Fibroblast of skin of right quadriceps (primary cell): ENCODE data around the gene PAX7.
"Not testable (repeated sequence)": the region's sequence is repeated elsewhere in the genome, so short reads cannot be mapped to it uniquely, and the experiment has no call there.

ENCODE experiments used
- DNase-seq: peaks from one replicate; pipeline ENCODE4 v3.0.0-alpha.2; 2013

Gene PAX7

DNA sequence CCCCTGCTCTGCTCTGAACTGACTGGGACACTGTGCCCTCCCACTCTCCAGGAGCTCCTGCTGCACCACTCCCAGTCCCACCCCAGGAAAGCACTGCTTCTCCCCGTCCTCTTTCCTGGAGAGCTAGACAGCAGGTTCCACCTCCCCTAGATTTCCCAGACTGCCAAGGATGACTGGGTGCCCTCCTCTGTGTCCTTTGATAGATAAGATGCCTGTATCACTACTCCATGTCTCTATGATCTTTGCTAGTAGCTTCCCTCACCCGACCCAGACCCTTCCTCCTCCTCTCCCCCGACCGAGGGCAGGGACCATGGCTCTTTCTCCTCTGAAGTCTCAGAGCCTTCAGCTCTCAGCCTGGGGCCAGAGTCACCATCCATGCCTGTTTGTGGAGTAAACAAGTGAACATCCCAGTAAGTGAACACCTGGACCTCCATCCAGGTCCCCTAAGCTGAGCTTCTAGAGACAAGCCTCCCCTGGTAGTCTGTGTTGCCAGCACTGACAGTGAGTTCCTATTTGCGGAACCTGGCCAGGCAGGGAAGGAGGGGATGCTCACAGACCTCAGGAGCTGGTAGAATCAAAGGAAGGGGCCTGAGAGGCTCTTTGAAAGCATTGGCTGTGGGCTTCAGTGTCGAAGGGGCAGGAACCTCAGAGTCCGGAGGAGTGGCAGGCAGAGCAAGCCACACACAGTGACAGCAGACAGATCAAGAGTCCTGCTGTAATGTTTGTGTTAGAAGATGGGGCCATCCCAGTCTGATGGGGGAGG lies 104.0 kb downstream of the PAX7 start:
- no peak for DNase-seq

DNA sequence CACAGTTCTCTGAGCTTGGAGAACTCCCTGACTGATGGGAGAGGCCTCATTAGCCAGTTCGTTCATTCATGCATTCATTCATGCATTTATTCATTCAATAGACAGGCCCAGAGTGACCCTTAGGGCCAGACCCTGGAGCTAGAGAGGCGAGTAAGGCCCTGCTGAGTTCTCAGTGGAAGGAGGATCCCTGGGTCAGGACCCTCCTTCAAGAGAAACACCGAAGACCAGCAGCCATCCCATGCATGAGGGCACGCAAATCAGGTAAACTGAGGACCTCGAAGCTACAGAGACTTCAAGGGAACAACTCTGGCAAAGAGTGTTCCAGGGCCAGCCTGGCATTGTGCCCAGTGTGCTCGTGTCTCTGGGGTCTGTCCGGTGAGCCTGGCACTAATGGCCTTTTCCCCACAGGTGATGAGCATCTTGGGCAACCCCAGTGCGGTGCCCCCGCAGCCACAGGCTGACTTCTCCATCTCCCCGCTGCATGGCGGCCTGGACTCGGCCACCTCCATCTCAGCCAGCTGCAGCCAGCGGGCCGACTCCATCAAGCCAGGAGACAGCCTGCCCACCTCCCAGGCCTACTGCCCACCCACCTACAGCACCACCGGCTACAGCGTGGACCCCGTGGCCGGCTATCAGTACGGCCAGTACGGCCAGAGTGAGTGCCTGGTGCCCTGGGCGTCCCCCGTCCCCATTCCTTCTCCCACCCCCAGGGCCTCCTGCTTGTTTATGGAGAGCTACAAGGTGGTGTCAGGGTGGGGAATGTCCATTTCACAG lies 104.8 kb downstream of the PAX7 start:
- no peak for DNase-seq

DNA sequence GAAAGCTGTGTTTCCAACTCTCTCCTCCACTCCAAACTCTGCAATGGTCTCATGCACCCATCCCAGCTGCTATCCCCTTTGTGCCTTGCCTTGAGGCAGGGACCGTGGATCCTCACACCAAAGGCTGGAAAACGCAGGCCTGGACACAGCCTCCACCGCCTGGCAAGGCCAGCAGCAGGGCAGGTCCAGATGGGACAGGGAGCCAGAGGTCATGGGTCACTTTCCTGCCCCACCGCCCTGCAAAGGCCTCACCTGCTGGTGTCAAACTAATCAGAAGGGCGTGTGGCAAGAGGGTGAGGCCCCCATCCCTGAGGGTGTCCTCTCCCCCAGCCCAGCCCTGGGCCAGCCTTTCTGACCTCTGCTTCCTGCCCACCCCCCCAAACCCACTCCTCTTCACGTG lies 106.3 kb downstream of the PAX7 start:
- DNase-seq, result no peak

DNA sequence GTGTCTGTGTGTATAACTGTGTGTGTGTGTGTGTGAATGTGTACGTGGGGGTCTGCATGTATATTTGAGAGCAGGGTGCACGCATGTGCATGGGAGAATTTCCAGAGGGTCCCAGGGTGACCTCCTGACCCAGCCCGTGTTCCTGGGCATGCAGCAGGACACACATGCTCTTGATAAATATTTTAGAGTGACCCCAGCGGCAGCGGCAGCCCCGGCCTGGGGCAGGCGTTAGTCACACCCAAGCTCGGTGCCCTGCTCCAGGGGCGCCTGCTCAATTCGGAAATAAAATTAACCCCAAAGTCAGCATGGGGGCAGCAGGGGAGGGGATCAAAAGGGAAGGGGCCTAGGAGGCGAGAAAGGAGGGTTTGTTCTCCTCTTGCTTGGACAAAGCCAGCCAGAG lies 107.5 kb downstream of the PAX7 start:
- DNase-seq, result no peak

DNA sequence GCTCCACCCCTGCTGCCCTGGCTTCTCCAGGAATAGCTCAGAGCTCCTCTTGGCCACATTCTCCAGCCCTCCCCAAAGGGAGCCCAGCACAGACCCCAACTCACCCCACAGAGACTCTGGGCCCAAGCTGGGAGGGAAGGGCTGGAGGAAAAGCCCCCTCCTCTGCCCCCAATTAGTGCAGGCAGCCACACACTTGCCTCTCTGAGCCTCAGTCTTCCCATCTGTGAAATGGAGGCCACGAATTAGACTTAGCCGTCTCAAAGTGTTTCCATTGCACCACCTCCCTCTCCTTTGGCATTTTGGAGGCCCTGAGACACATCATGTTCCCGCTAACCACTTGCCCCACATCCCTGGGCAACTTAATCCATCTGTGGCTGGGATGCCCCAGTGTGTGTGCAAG lies 108.0 kb downstream of the PAX7 start:
- no peak for DNase-seq

DNA sequence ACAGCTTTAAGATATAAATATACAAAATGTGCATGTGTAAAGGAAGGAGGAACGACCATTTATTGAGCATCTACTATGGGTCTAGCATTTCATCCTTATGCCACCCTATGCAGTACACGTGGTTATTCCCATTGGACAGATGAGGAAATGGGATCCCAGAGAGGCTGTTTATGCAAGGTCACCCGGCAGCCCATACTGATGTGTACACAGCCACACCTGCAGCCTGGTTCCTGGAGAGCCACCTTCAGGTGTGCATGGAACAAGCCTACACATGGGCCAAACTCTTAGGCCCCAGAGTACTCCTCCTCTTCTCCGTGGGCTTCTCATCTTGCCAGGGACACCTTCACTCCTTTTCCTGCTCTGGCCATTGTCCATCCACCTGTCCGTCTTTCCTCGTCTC lies 108.8 kb downstream of the PAX7 start:
- DNase-seq, result no peak

DNA sequence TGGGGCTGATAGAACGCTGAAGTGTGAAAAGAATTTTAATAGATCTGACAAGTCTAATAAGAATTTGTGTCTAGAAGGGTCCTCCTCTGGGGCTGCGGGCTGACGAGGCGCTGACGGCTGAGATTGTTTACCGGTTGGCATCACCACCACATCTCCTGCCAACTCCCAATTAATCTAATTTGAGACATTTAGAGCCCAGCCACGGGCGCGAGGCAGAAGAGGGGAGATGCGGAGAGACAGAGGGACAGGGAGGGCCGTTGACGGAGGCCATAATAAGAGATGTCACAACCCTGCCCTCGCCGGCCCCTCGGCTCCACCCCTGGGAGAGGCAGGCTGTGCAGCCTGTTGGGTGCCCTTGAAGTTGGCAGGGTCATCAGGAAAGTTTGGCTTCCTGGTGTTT lies 109.3 kb downstream of the PAX7 start:
- DNase-seq, result no peak

DNA sequence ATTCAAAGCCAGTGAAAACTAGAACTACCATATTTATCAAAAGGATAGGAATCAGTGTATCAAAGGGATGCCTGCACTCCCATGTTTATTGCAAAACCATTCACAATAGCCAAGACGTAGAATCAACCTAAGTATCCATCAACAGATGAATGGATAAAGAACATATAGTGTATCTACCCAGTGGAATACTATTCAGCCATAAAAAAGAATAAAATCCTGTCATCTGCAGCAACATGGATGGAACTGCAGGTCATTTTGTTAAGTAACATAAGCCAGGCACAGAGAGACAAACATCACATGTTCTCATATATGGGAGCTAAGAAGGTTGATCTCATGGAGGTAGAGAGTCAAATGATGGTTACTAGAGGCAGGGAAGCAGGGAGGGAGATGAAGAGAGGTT lies 110.0 kb downstream of the PAX7 start:
- DNase-seq, result no peak

DNA sequence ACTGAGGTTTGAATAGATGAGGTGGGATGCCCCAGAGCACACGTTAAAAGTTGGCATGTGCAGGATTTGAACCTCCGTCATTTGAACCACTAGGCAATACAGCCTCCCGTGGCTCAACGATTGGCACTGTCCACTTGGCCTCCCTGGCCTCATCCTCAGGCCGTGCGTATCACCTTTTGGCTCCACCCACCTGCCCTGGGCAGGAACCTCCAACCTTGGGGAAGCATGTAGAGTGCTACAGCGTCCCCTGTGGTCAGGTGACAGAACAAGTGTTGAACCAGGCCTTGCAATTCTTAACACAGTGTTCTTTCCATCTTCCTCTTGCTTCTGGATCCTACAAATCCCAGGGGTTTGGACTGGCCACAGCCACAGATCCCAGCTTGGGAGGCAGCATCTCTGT lies 112.6 kb downstream of the PAX7 start:
- DNase-seq, result no peak

DNA sequence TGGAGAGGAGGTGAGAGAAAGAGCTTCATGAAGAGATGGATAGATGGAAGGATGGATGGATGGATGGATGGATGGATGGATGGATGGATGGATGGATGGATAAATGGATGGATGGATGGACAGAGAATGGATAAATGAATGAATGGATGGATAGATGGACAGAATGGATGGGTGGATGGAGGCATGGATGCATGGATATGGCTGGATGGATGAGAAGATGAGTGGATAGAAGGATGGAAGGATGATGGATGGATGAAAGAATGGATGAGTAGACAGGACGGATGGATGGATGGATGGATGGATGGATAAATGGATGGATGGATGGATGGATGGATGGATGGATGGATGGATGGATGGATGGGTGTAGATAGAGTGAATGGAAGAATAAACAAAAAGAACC lies 113.7 kb downstream of the PAX7 start:
- not testable (repeated sequence) for DNase-seq

DNA sequence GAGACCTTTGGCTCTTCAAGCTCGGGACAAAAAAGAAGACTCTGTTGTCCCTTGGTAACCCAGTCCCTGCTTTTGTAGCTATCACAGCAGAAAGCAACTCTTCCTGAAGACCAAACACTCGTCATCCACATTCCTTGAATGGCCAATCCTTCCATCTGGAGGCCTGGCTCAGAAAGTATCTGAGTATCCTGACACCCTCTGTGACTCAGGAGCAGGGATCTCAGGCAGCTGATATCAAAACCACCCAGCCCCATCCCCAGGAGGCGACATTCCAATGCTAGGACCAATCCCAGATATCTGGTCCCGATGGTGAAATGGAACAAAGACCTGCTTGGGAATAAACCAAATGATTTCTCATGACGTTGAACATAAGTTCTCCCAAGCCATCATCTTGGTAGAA lies 116.3 kb downstream of the PAX7 start:
- DNase-seq, result no peak

DNA sequence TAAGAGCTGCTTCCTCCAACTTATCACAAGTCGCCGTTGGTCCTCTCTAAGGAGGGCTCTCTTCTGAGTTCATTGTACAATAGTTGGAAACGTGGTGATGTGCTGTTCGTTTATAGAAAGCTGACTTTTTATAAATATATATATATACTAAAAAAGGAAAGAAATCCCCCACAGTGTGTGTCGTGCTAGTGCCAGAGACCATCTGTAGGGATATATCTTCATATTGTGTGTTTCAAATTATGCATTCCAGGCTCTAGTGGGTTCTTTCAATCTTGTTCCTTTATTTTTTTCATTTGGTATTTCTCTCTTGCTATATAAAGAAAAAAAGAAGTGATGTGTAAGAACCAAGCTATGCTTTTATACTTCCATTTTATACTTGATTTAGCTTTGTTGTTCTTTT lies 117.0 kb downstream of the PAX7 start:
- DNase-seq, result no peak

DNA sequence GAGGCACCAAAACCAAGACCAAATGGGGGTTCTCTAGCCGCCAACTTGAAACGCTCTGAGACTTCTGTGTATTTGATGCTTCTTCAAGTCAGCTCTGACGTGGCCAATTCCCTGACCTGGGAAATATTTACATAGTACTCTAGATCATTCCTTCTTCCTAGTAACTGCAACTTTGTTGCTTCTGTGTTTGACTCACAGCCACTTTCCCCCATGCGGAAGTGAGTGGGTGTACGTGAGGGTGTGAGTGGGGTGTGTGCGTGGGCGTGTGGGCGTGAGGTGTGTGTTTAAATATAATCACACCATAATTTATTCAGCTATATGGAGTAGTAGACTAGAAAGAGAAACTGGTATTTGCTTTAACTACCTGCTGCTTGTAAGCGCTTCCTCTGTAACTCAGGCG lies 117.8 kb downstream of the PAX7 start:
- DNase-seq, result no peak

DNA sequence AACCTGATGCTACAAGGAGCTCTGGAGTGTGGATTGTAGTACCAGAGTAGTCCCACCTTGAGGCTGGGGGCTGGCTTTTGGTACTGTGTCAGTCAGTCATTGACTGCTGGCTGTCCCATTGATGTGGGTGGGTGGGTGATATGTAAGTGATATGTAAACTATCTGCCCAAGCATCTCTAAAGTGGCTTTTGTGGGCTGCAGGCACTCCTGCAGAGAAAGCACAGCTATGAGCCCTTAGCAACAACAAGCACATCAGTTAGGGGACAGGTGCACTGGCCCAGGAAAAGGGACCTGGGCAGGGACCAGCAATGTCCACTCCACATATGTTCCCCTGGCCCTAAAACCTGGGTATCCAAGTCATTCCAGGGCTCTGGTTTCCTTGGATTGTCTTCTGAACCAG lies 118.9 kb downstream of the PAX7 start:
- no peak for DNase-seq

DNA sequence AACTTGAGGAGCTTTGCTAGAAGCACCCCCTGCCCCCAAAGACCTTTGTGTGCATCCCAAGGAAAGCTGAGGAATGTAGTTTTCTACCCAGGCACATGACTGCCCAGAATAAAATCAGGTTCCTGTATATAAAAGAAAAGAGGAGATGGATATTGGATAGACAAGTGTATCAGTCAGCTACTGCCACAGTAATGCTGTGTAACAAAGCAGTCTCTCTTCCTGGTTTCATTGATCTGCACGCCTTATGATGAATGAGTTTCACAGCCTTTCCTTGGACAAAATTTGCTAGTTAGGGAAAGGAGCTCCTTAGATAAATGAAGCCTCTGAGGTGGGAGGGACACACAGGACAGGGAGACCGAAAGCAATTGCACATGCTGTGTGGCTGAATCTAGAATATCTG lies 120.0 kb downstream of the PAX7 start:
- no peak for DNase-seq

DNA sequence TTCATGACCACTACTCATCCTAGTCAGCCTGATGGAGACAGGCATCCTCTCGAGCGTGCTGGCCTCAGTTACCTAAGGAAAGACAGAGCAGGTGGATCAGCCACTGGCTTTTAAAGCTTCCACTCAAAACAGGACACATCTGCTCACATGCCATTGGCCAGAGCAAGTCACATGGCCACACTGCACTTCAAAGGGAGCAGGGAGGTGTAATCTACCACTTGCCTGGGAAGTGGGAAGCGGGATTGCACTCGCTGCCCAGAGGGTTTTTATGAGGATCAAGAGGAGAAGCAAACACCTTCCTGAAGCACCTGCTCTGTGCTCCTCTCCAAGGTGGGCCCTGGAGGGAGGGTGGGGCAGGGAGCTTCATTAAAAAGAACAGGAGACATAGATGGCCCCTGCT lies 120.8 kb downstream of the PAX7 start:
- no peak for DNase-seq

DNA sequence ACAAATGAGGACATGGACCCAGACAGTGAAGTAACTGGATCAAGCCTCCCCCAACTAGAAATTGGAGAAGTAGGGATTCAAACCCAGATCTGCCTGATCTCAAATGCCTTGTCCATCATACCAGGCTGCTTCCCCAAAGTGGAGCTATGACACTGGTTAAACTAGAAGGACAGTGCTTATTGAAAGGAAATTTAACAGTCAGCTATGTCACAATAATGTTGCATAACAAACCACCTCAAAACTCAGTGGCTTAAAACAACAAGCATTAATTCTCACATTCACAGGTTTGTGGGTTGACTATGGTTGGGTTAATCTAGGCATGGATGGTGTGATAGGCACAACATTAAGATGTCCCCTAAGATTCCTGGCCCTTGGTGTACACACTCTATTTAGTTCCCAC lies 121.8 kb downstream of the PAX7 start:
- DNase-seq, result no peak

DNA sequence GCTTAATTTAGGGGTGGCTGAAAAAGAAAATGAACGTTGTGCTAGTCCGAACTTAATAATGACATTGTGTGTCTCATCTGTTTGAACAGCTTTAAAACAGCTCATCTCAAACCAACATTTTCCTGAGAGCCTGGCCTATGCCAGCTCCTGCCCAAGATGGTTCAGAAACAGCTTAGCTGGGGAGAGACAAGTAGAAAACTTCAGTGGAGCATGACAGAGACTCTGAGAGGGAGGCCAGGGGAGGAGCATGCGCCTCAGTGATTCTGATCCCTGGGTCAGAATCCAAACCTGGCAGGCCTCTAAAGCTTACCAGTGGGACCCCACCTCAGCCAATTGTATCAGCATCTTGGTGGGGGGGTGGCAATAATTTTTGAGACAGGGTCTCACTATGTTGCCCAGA lies 129.5 kb downstream of the PAX7 start:
- no peak for DNase-seq

DNA sequence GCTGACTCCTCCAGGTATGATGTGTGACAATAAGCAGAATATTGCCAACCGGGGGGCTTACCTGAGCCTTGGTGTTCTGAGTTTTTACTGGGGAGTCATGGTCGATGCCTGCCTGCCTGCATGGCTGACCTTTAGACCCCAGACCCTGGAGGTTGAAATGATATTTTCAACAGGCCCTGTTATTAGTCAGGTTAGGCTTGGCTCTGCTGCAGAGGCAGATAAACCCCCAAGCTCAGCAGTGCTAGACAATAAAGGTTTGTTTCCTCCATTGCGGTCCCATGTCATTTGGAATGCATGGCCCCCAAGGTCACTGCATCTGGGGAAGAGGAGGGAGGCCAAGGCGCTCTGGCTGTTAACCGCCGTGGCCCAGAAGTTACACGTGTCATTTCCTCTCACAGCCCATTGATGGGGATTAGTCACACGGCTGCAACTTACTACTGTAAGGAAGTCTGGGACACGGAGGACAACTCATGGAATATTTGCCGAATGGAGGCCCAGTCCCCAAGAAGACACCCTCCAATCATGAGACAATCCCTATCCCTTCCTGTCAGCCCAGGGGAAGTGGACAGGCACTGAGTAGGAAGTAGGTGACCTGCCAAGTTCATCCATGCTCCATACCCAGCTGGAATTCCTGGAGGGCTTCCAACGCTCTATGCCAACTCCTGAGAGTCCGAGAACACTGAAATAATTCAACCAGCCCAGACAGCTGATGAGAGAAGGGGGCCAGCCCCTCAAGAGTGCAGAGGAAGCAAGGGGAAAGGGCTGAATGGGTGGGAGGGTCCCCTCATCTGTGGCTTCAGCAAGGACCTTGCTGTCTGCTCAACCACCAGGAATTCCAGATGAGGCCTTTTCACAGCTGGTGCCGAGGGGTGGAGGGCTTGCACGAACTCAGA lies 131.5 kb downstream of the PAX7 start:
- no peak for DNase-seq

DNA sequence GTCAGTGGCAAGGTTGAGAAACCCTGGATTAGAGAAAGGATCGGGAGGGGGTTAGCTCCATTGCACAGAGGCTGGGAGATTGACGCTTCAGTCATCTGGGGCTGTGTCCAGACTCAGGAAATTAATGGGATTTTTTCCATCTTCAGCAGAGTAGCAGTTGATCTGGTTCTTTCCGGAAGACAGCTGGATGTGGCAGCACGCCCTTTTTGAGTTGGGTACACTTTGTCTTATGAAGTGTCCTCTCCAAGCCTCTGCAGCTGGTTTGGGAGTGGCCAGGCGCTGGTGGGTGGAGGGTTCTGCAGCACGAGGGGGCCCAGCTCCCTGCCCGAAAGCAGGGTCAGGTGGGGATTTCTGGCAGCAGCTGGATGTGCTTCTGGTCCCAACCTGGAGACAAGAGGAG lies 133.7 kb downstream of the PAX7 start:
- DNase-seq, result no peak

DNA sequence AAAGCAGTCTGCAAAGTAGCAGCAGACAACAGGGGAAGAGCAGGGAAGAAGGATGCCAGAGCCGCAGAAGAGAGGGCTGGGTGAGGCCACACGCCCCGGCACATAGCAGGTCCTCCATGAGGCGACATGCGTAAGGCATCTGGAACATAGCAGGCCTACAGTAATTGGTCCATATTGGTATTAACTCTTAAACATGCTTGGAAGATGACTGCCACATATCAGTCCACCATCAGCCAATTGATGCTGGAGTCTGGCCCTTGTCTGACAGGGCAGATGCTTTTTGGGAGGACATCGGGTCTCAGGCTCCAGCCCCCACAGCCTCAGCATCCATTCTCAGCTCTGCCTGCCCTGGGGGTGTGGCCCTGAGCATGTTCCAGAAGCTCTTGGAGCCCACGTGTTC lies 135.1 kb downstream of the PAX7 start:
- DNase-seq, result no peak

DNA sequence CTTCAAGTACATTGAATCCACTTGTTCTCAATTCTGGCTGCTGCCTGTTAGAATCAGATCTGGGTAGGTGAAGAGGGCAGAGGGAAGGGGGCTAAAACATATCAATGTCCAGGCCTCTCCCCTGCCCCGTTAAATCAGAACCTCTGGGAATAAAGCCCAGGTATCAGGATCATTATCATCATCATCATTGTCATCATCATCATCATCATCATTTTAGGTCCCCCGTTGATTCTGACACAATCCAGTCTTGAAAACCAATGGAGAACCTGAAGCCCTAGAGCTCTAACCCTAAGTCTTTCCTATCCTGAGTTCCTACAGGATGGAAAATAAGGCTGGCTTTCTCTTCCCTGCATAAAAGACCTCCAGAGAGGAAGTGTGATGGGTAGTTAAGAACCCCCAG lies 135.7 kb downstream of the PAX7 start:
- DNase-seq, result no peak

DNA sequence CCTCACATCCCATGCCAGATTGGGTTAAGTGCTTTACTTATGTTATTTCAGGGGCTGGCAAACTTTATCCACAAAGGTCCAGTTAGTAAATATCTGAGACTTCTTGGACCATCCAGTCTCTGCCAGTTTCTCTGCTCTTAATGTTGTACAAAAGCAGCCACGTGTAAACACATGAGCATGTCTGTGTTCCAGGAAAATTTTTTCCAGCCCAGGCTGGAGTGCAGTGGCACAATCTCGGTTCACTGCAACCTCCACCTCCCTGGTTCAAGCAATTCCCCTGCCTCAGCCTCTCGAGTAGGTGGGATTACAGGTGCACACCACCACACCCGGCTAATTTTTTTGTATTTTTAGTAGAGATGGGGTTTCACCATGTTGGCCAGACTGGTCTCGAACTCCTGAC lies 136.9 kb downstream of the PAX7 start:
- not testable (repeated sequence) for DNase-seq

DNA sequence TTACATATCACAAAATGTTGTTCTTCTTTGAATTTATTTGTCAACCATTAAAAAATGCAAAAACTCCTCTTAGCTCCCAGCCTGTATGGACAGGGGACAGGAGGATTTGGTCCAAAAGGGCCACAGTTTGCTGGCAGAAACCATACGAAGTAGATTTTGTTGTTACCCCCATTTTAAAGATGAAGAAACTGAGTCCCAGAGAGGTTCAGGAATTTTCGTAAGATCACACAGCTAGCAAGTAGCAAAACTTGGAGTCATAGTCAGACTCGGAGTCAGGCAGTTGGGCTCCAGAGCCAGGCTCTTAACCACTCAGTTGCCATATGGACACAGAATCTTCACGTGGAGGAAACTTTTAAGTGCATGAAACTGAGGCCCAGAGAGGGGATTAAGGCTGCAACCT lies 137.4 kb downstream of the PAX7 start:
- no peak for DNase-seq
